GM10266 (cell line): ENCODE results near the gene DNAJC9.

Experiments used
- DNase-seq: peaks from one replicate; pipeline ENCODE4 v3.0.0; 2012; ENCODE audit errors: extremely low spot score
- CTCF ChIP-seq: IDR thresholded peaks from 2 replicates; pipeline ENCODE4 v1.5.1; 2012; ENCODE audit warnings: mild to moderate bottlenecking, low read depth; ENCODE audit not compliant: control insufficient read depth, insufficient read depth; ENCODE audit errors: missing control alignments

The DNAJC9 gene

GRCh38 chr10:73248259-73248724 lies 1.2 kb upstream of the DNAJC9 start:
- no peak for TF ChIP-seq CTCF
- DNase-seq: no peak

GRCh38 chr10:73247509-73248258 lies 629 bp upstream of the DNAJC9 start:
- peak; percentile 23 for DNase-seq
- no peak for TF ChIP-seq CTCF

GRCh38 chr10:73246322-73246645 lies 771 bp downstream of the DNAJC9 start:
- no peak for DNase-seq
- no peak for TF ChIP-seq CTCF

- no peak for DNase-seq
- TF ChIP-seq CTCF: no peak
Measured at GRCh38 chr10:73244866-73245477, 2.1 kb downstream of the DNAJC9 start.

GRCh38 chr10:73239908-73240307 lies 7.1 kb downstream of the DNAJC9 start:
- no peak for DNase-seq
- no peak for TF ChIP-seq CTCF

GRCh38 chr10:73238990-73239566 lies 8.0 kb downstream of the DNAJC9 start:
- DNase-seq: no peak
- TF ChIP-seq CTCF: no peak

- DNase-seq: no peak
- no peak for TF ChIP-seq CTCF
Measured at GRCh38 chr10:73234695-73235094, 12.4 kb downstream of the DNAJC9 start.
